ENCODE results near the gene SLC41A3. TPM values are rescaled to one million over a fixed set of nuclear protein-coding genes. Genes with fewer than 3 reads are reported as not detected.

The SLC41A3 gene
- polyA plus RNA-seq, 3 donors, result 2.8 to 18.2 (median 13.6) TPM

- Mint-ChIP-seq H3K4me3 (no peak overlapping the region), H3K27ac (no peak overlapping the region), H3K4me1 (peaks cover 20% of the 10 kb centered on the region), H3K36me3 (peaks cover 7 to 18% of the 10 kb centered on the region in 2 donors), H3K9me3 (peaks cover 0 to 2% (median 0%) of the 10 kb centered on the region in 7 donors), H3K27me3 (ENCODE audit: low read depth in 3 of 3) (peaks cover 0 to 2% (median 0%) of the 10 kb centered on the region in 3 donors)
- H2AFZ ChIP-seq (ENCODE audit: insufficient read depth, low read depth, low read length, poor library complexity, severe bottlenecking), result no peak overlapping the region
- H4K20me1 ChIP-seq (ENCODE audit: insufficient read depth, low read length), result no peaks in the 10 kb centered on the region
- peaks cover 9 to 12% of the 10 kb centered on the region in 2 donors for H3K4me1 ChIP-seq (ENCODE audit: control insufficient read depth in 1 of 2, insufficient read depth in 2 of 2, low read length in 2 of 2)
- no peak for TF ChIP-seq CTCF (IDR thresholded peaks at IDR 0.05)
- DNase-seq, result no peak
- H3K79me2 ChIP-seq (ENCODE audit: insufficient read depth, low read length), result no peaks in the 10 kb centered on the region
- no peak overlapping the region for H3K9ac ChIP-seq (ENCODE audit: insufficient read depth, low read length, poor library complexity, severe bottlenecking)
- H3K36me3 ChIP-seq (replicated peaks in 1 of 2; ENCODE audit: control insufficient read depth in 1 of 2, insufficient read depth in 2 of 2, low read length in 2 of 2), result no peaks in the 10 kb centered on the region
- H3K4me3 ChIP-seq (replicated peaks in 1 of 3; ENCODE audit: low read depth in 2 of 3, low read length in 3 of 3), result no peak overlapping the region
- no peaks in the 10 kb centered on the region for H3K27me3 ChIP-seq (ENCODE audit: control insufficient read depth in 2 of 2, insufficient read depth in 2 of 2, low read length in 2 of 2)
- no peaks in the 10 kb centered on the region for H3K9me3 ChIP-seq (replicated peaks in 1 of 2; ENCODE audit: control insufficient read depth in 1 of 2, insufficient read depth in 1 of 2, low read length in 2 of 2)
- H3K4me2 ChIP-seq (replicated peaks; ENCODE audit: extremely low read depth, low read length, poor library complexity, severe bottlenecking), result no peak overlapping the region
- WGBS (ENCODE audit: insufficient coverage), result 82% methylated on average over 12 of the region's 14 CpGs
- intact Hi-C loops (cut with micrococcal nuclease), result no loop called here
- no peak overlapping the region for H3K27ac ChIP-seq (ENCODE audit: low read depth in 1 of 2, low read length in 2 of 2)
Observed at GRCh38 chr3:126056681-126057500, 27.0 kb downstream of the SLC41A3 start.

DNA sequence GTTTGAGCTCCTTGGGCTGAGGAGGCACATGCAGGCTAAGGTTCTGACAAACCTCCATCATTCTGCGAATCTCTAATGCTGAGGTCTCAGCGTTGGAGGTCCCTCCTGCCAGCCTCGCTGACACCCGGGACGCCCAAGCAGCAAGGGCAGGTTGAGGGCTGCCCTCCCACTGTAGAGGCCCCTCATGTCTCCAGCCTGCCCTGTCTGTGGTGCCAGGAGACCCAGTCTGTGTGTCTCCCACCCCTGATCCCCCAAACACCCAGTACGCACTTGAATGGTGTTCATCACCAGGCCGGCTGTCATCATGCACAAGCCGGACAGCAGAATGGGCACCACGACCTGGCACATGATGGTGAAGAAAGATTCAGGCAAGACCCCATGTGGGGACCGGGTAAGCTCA lies 27.8 kb downstream of the SLC41A3 start:
- DNase-seq, result no peak
- Histone ChIP-seq H3K36me3 (replicated peaks in 1 of 2; ENCODE audit: control insufficient read depth in 1 of 2, insufficient read depth in 2 of 2, low read length in 2 of 2) (no peaks in the 10 kb centered on the region), H2AFZ (ENCODE audit: insufficient read depth, low read depth, low read length, poor library complexity, severe bottlenecking) (no peak overlapping the region), H3K9me3 (replicated peaks in 1 of 2; ENCODE audit: control insufficient read depth in 1 of 2, insufficient read depth in 1 of 2, low read length in 2 of 2) (no peaks in the 10 kb centered on the region), H3K4me3 (replicated peaks in 1 of 3; ENCODE audit: low read depth in 2 of 3, low read length in 3 of 3) (no peak overlapping the region), H3K27me3 (ENCODE audit: control insufficient read depth in 2 of 2, insufficient read depth in 2 of 2, low read length in 2 of 2) (no peaks in the 10 kb centered on the region), H3K27ac (ENCODE audit: low read depth in 1 of 2, low read length in 2 of 2) (no peak overlapping the region), H3K9ac (ENCODE audit: insufficient read depth, low read length, poor library complexity, severe bottlenecking) (no peak overlapping the region), H3K4me2 (replicated peaks; ENCODE audit: extremely low read depth, low read length, poor library complexity, severe bottlenecking) (no peak overlapping the region), H3K79me2 (ENCODE audit: insufficient read depth, low read length) (no peaks in the 10 kb centered on the region), H4K20me1 (ENCODE audit: insufficient read depth, low read length) (no peaks in the 10 kb centered on the region), H3K4me1 (ENCODE audit: control insufficient read depth in 1 of 2, insufficient read depth in 2 of 2, low read length in 2 of 2) (peaks cover 9 to 12% of the 10 kb centered on the region in 2 donors)
- Mint-ChIP-seq H3K27me3 (ENCODE audit: low read depth in 3 of 3) (no peaks in the 10 kb centered on the region), H3K27ac (peak overlapping the region in 1 of 7 donors; percentile 11), H3K9me3 (peaks cover 0 to 2% (median 0%) of the 10 kb centered on the region in 7 donors), H3K4me1 (peaks cover 20% of the 10 kb centered on the region), H3K4me3 (no peak overlapping the region), H3K36me3 (peaks cover 7 to 15% of the 10 kb centered on the region in 2 donors)
- 98% methylated on average over 10 of the region's 10 CpGs for WGBS (ENCODE audit: insufficient coverage)
- no peak for TF ChIP-seq CTCF (IDR thresholded peaks at IDR 0.05)
- intact Hi-C loops (cut with micrococcal nuclease), result no loop called here
